ENCODE measurements around the gene STMP1. TPM values are rescaled to one million over a fixed set of nuclear protein-coding genes. Genes with fewer than 3 reads are reported as not detected.

Gene STMP1
- total RNA-seq, 1 experiment from 2014 or later, result 26.1 TPM

GRCh38 chr7:135665042-135665441 is 2.7 kb downstream of the STMP1 start:
- H3K27ac Mint-ChIP-seq, result no peak overlapping the region
- peaks cover 14% of the 10 kb centered on the region for H3K4me1 Mint-ChIP-seq
- DNase-seq (ENCODE audit: low spot score), result no peak
- POLR2A ChIA-PET, result no interaction called here
- no peak overlapping the region for H3K4me3 Mint-ChIP-seq
- peaks cover 23% of the 10 kb centered on the region for H3K36me3 Mint-ChIP-seq
- H3K27me3 Mint-ChIP-seq (ENCODE audit: low read depth), result no peaks in the 10 kb centered on the region
- CTCF ChIA-PET, result interaction anchor here (1.0 to 1.5 kb wide), 2 partner anchors 8 to 46 kb away, joined by 8 to 9 read pairs; no protein-coding TSS in a partner anchor
- ATAC-seq, result no peak
- TF ChIP-seq NFE2L1 (CRISPR knock-in tag; IDR thresholded peaks at IDR 0.05) (no peak), ESRRA (CRISPR knock-in tag; IDR thresholded peaks at IDR 0.05; ENCODE audit: borderline replicate concordance) (no peak), NR2C2 (CRISPR knock-in tag; IDR thresholded peaks at IDR 0.05) (no peak), ZNF281 (CRISPR knock-in tag; IDR thresholded peaks at IDR 0.05) (no peak), FOXP1 (CRISPR knock-in tag; IDR thresholded peaks at IDR 0.05; ENCODE audit: borderline replicate concordance) (no peak), CREM (CRISPR knock-in tag; IDR thresholded peaks at IDR 0.05) (no peak), E2F5 (CRISPR knock-in tag; IDR thresholded peaks at IDR 0.05) (no peak), SMAD4 (CRISPR knock-in tag; IDR thresholded peaks at IDR 0.05) (no peak), MLX (CRISPR knock-in tag; IDR thresholded peaks at IDR 0.05) (no peak), FOXK1 (CRISPR knock-in tag; IDR thresholded peaks at IDR 0.05) (no peak), ZNF138 (CRISPR knock-in tag; conservative IDR thresholded peaks at IDR 0.05) (no peak), EMX1 (CRISPR knock-in tag; IDR thresholded peaks at IDR 0.05) (no peak), TCF7 (CRISPR knock-in tag; IDR thresholded peaks at IDR 0.05; ENCODE audit: low read depth) (no peak), ZNF121 (CRISPR knock-in tag; IDR thresholded peaks at IDR 0.05) (no peak), ZNF219 (CRISPR knock-in tag; IDR thresholded peaks at IDR 0.05; ENCODE audit: borderline replicate concordance) (no peak), JUN (CRISPR knock-in tag; IDR thresholded peaks at IDR 0.05) (no peak)
- TF ChIP-seq, protein P1, sequence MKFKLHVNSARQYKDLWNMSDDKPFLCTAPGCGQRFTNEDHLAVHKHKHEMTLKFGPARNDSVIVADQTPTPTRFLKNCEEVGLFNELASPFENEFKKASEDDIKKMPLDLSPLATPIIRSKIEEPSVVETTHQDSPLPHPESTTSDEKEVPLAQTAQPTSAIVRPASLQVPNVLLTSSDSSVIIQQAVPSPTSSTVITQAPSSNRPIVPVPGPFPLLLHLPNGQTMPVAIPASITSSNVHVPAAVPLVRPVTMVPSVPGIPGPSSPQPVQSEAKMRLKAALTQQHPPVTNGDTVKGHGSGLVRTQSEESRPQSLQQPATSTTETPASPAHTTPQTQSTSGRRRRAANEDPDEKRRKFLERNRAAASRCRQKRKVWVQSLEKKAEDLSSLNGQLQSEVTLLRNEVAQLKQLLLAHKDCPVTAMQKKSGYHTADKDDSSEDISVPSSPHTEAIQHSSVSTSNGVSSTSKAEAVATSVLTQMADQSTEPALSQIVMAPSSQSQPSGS (CRISPR knock-in tag; IDR thresholded peaks at IDR 0.05; ENCODE audit: borderline replicate concordance, low read depth), result no peak
- TF ChIP-seq, protein P2, sequence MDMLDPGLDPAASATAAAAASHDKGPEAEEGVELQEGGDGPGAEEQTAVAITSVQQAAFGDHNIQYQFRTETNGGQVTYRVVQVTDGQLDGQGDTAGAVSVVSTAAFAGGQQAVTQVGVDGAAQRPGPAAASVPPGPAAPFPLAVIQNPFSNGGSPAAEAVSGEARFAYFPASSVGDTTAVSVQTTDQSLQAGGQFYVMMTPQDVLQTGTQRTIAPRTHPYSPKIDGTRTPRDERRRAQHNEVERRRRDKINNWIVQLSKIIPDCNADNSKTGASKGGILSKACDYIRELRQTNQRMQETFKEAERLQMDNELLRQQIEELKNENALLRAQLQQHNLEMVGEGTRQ (CRISPR knock-in tag; IDR thresholded peaks at IDR 0.05), result no peak
- H3K9me3 Mint-ChIP-seq, result peaks cover 16% of the 10 kb centered on the region

- CTCF ChIA-PET, result interaction anchor here (1.0 kb wide), 1 partner anchor 21 kb away, joined by 3 read pairs; no protein-coding TSS in a partner anchor
- ATAC-seq, result no peak
- DNase-seq (ENCODE audit: low spot score), result no peak
- H3K27me3 Mint-ChIP-seq (ENCODE audit: low read depth), result no peaks in the 10 kb centered on the region
- peak overlapping the region; percentile 34; the same call in 1 of the 2 replicates for H3K27ac Mint-ChIP-seq
- no peak overlapping the region for H3K4me3 Mint-ChIP-seq
- peaks cover 14% of the 10 kb centered on the region for H3K4me1 Mint-ChIP-seq
- TF ChIP-seq, protein P3, sequence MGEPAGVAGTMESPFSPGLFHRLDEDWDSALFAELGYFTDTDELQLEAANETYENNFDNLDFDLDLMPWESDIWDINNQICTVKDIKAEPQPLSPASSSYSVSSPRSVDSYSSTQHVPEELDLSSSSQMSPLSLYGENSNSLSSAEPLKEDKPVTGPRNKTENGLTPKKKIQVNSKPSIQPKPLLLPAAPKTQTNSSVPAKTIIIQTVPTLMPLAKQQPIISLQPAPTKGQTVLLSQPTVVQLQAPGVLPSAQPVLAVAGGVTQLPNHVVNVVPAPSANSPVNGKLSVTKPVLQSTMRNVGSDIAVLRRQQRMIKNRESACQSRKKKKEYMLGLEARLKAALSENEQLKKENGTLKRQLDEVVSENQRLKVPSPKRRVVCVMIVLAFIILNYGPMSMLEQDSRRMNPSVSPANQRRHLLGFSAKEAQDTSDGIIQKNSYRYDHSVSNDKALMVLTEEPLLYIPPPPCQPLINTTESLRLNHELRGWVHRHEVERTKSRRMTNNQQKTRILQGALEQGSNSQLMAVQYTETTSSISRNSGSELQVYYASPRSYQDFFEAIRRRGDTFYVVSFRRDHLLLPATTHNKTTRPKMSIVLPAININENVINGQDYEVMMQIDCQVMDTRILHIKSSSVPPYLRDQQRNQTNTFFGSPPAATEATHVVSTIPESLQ (CRISPR knock-in tag; IDR thresholded peaks at IDR 0.05), result no peak
- TF ChIP-seq ZNF423 (CRISPR knock-in tag; IDR thresholded peaks at IDR 0.05), result no peak
- no peak for TF ChIP-seq NR1H2 (CRISPR knock-in tag; IDR thresholded peaks at IDR 0.05)
- TF ChIP-seq CREM (CRISPR knock-in tag; IDR thresholded peaks at IDR 0.05), result no peak
- TF ChIP-seq FOXK1 (CRISPR knock-in tag; IDR thresholded peaks at IDR 0.05), result no peak
- no peak for TF ChIP-seq SMAD4 (CRISPR knock-in tag; IDR thresholded peaks at IDR 0.05)
- POLR2A ChIA-PET, result no interaction called here
- H3K9me3 Mint-ChIP-seq, result peaks cover 14% of the 10 kb centered on the region
- peaks cover 23% of the 10 kb centered on the region for H3K36me3 Mint-ChIP-seq
These were observed 3.8 kb downstream of the STMP1 start for GRCh38 chr7:135666156-135666555.

Data from WTC11 (cell line).